Ecto neural progenitor cell (in vitro differentiated cells): ENCODE results near the gene DPYD.

Source experiments
- DNase-seq: peaks from one replicate; pipeline ENCODE4 v3.0.0-alpha.2; 2018; ENCODE audit warnings: low spot score

Gene DPYD

GRCh38 chr1:97610102-97610501, 310.7 kb downstream of the DPYD start:
- DNase-seq = no peak

GRCh38 chr1:97608272-97608671, 312.6 kb downstream of the DPYD start:
- no peak for DNase-seq

- no peak for DNase-seq
These were observed 317.1 kb downstream of the DPYD start for GRCh38 chr1:97603776-97604175.

- DNase-seq = no peak
These were observed 317.6 kb downstream of the DPYD start for GRCh38 chr1:97603218-97603617.

- no peak for DNase-seq
These were observed 321.4 kb downstream of the DPYD start for GRCh38 chr1:97599447-97599846.

- DNase-seq = no peak
These were observed 327.6 kb downstream of the DPYD start for GRCh38 chr1:97593192-97593591.

GRCh38 chr1:97588772-97589171, 332.1 kb downstream of the DPYD start:
- no peak for DNase-seq

GRCh38 chr1:97581614-97582051, 339.2 kb downstream of the DPYD start:
- no peak for DNase-seq

GRCh38 chr1:97577613-97578012, 343.2 kb downstream of the DPYD start:
- no peak for DNase-seq

GRCh38 chr1:97573553-97573952, 347.3 kb downstream of the DPYD start:
- no peak for DNase-seq

GRCh38 chr1:97572561-97572960, 348.3 kb downstream of the DPYD start:
- no peak for DNase-seq

GRCh38 chr1:97571760-97572159, 349.1 kb downstream of the DPYD start:
- DNase-seq = no peak

- DNase-seq = no peak
These were observed 350.1 kb downstream of the DPYD start for GRCh38 chr1:97570691-97571090.

GRCh38 chr1:97567000-97567749, 353.7 kb downstream of the DPYD start:
- no peak for DNase-seq

GRCh38 chr1:97565886-97566285, 354.9 kb downstream of the DPYD start:
- no peak for DNase-seq

- DNase-seq = no peak
These were observed 356.9 kb downstream of the DPYD start for GRCh38 chr1:97563926-97564325.

GRCh38 chr1:97562081-97562480, 358.8 kb downstream of the DPYD start:
- no peak for DNase-seq

GRCh38 chr1:97560714-97561113, 360.1 kb downstream of the DPYD start:
- no peak for DNase-seq

- DNase-seq = no peak
These were observed 366.9 kb downstream of the DPYD start for GRCh38 chr1:97553971-97554370.

GRCh38 chr1:97551113-97551512, 369.7 kb downstream of the DPYD start:
- DNase-seq = no peak

GRCh38 chr1:97545446-97545845, 375.4 kb downstream of the DPYD start:
- DNase-seq = no peak

- no peak for DNase-seq
These were observed 380.4 kb downstream of the DPYD start for GRCh38 chr1:97540346-97540888.

- DNase-seq = no peak
These were observed 382.7 kb downstream of the DPYD start for GRCh38 chr1:97538113-97538512.

GRCh38 chr1:97533358-97533757, 387.5 kb downstream of the DPYD start:
- no peak for DNase-seq
